Dedifferentiated amniotic fluid mesenchymal stem cell (primary cell): ENCODE results near the gene OR10G7.
A peak's percentile ranks its signal among the peaks of the same experiment; 100 is the strongest.

Source experiments
- DNase-seq: peaks from one replicate; pipeline ENCODE4 v3.0.0-alpha.2; 2016; ENCODE audit errors: extremely low spot score

The OR10G7 gene

GRCh38 chr11:124041254-124041653 is at the start of gene OR10G7:
Gene OR10G7, minus strand, starts transcription at chr11:124041325. Its CDS starts 2,324 bp downstream, at chr11:124039001.
- DNase-seq = no peak

- DNase-seq = no peak
These were observed 45.1 kb upstream of the OR10G7 start for GRCh38 chr11:124085997-124086846.

GRCh38 chr11:124085583-124085982 is 44.5 kb upstream of the OR10G7 start:
- DNase-seq = no peak

- DNase-seq = no peak
These were observed 41.2 kb upstream of the OR10G7 start for GRCh38 chr11:124082371-124082770.

- DNase-seq = no peak
These were observed 40.4 kb upstream of the OR10G7 start for GRCh38 chr11:124081483-124081882.

GRCh38 chr11:124080327-124081001 is 39.3 kb upstream of the OR10G7 start:
- DNase-seq = no peak

- no peak for DNase-seq
These were observed 38.7 kb upstream of the OR10G7 start for GRCh38 chr11:124079631-124080326.

- DNase-seq = no peak
These were observed 37.5 kb upstream of the OR10G7 start for GRCh38 chr11:124078591-124078990.

GRCh38 chr11:124077266-124077665 is 36.1 kb upstream of the OR10G7 start:
- no peak for DNase-seq

GRCh38 chr11:124075841-124076651 is 34.9 kb upstream of the OR10G7 start:
- no peak for DNase-seq

- no peak for DNase-seq
These were observed 34.3 kb upstream of the OR10G7 start for GRCh38 chr11:124075492-124075840.

- no peak for DNase-seq
These were observed 33.4 kb upstream of the OR10G7 start for GRCh38 chr11:124074554-124074953.

- no peak for DNase-seq
These were observed 31.0 kb upstream of the OR10G7 start for GRCh38 chr11:124072147-124072546.

- DNase-seq = no peak
These were observed 30.5 kb upstream of the OR10G7 start for GRCh38 chr11:124071623-124071948.

GRCh38 chr11:124070915-124071622 is 29.9 kb upstream of the OR10G7 start:
- peak; percentile 68 for DNase-seq

- peak; percentile 15 for DNase-seq
These were observed 28.6 kb upstream of the OR10G7 start for GRCh38 chr11:124069429-124070401.

GRCh38 chr11:124068601-124069110 is 27.5 kb upstream of the OR10G7 start:
- DNase-seq = no peak

- no peak for DNase-seq
These were observed 11.8 kb upstream of the OR10G7 start for GRCh38 chr11:124052966-124053365.

- no peak for DNase-seq
These were observed 9.6 kb upstream of the OR10G7 start for GRCh38 chr11:124050748-124051147.

GRCh38 chr11:124043420-124043819 is 2.3 kb upstream of the OR10G7 start:
- DNase-seq = no peak
